ENCODE data around the gene TEX2. TPM values are rescaled to one million over a fixed set of nuclear protein-coding genes. Genes with fewer than 3 reads are reported as not detected.

Gene TEX2
- total RNA-seq, 6 experiments from 2014 or later: 29.1 to 46.6 (median 33.7) TPM

GRCh38 chr17:64261417-64262145 is 1.5 kb downstream of the TEX2 start:
- no peaks in the 10 kb centered on the region for H3K9me3 ChIP-seq
- H3K27ac ChIP-seq: peak overlapping the region; percentile 67 to 85 (median 80)
- DNase-seq: no peak
- TF ChIP-seq POLR2A (IDR thresholded peaks at IDR 0.05) (no peak), CTCF (IDR thresholded peaks at IDR 0.05) (no peak)
- no peaks in the 10 kb centered on the region for H3K36me3 ChIP-seq
- no peak for ATAC-seq
- H3K4me1 ChIP-seq: peaks cover 0 to 37% (median 20%) of the 10 kb centered on the region in 4 donors
- peak overlapping the region; percentile 90 to 96 (median 96) for H3K4me3 ChIP-seq
- no peaks in the 10 kb centered on the region for H3K27me3 ChIP-seq
- intact Hi-C loops (cut with DNase I): loop anchor here in 1 of 2 donors (10.0 kb wide), 1 partner anchor 107 kb away; no protein-coding TSS in a partner anchor
- 19% methylated on average over 6 of the region's 6 CpGs for WGBS (ENCODE audit: insufficient coverage, low coverage, low lambda C conversion rate, missing lambda C conversion rate)

GRCh38 chr17:64260886-64261285 is 2.2 kb downstream of the TEX2 start:
- no peak for DNase-seq
- intact Hi-C loops (cut with DNase I): loop anchor here in 1 of 2 donors (10.0 kb wide), 1 partner anchor 106 kb away; no protein-coding TSS in a partner anchor
- Histone ChIP-seq H3K4me3 (no peak overlapping the region), H3K36me3 (no peaks in the 10 kb centered on the region), H3K27ac (peak overlapping the region in 1 of 3 donors; percentile 80), H3K27me3 (no peaks in the 10 kb centered on the region), H3K9me3 (no peaks in the 10 kb centered on the region), H3K4me1 (peaks cover 0 to 39% (median 20%) of the 10 kb centered on the region in 4 donors)
- no peak for ATAC-seq
- TF ChIP-seq POLR2A (IDR thresholded peaks at IDR 0.05) (no peak), CTCF (IDR thresholded peaks at IDR 0.05) (no peak)
- 9% methylated on average over 1 of the region's 1 CpG for WGBS (ENCODE audit: insufficient coverage, low coverage, low lambda C conversion rate, missing lambda C conversion rate)

GRCh38 chr17:64259922-64260321 is 3.1 kb downstream of the TEX2 start:
- Histone ChIP-seq H3K36me3 (no peaks in the 10 kb centered on the region), H3K4me1 (peaks cover 0 to 49% (median 24%) of the 10 kb centered on the region in 4 donors), H3K4me3 (no peak overlapping the region), H3K27me3 (no peaks in the 10 kb centered on the region), H3K9me3 (no peaks in the 10 kb centered on the region), H3K27ac (no peak overlapping the region)
- no peak for TF ChIP-seq CTCF (IDR thresholded peaks at IDR 0.05)
- no peak for TF ChIP-seq POLR2A (IDR thresholded peaks at IDR 0.05)
- WGBS (ENCODE audit: insufficient coverage, low coverage, low lambda C conversion rate, missing lambda C conversion rate): 22% methylated on average over 3 of the region's 3 CpGs
- peak in 1 of 3 donors; percentile 64 for DNase-seq
- ATAC-seq: peak; percentile 36 to 56 (median 52)
- intact Hi-C loops (cut with DNase I): loop anchor here in 1 of 2 donors (10.0 kb wide), 1 partner anchor 105 kb away; no protein-coding TSS in a partner anchor

GRCh38 chr17:64259426-64259825 is 3.6 kb downstream of the TEX2 start:
- intact Hi-C loops (cut with DNase I): no loop called here

More at GRCh38 chr17:64259426-64259825, 3.6 kb downstream of the TEX2 start:
- WGBS (ENCODE audit: insufficient coverage, low coverage, low lambda C conversion rate, missing lambda C conversion rate): 46% methylated on average over 3 of the region's 3 CpGs
- Histone ChIP-seq H3K4me3 (no peak overlapping the region), H3K27ac (no peak overlapping the region), H3K36me3 (no peaks in the 10 kb centered on the region), H3K4me1 (peaks cover 0 to 54% (median 24%) of the 10 kb centered on the region in 4 donors), H3K27me3 (no peaks in the 10 kb centered on the region), H3K9me3 (no peaks in the 10 kb centered on the region)
- ATAC-seq (no peak), DNase-seq (no peak)
- no peak for TF ChIP-seq POLR2A (IDR thresholded peaks at IDR 0.05)
